ENCODE data around the gene NXPE3.
A peak's percentile ranks its signal among the peaks of the same experiment; 100 is the strongest.
"Not testable (repeated sequence)": the region's sequence is repeated elsewhere in the genome, so short reads cannot be mapped to it uniquely, and the experiment has no call there.

NXPE3 gene

DNA sequence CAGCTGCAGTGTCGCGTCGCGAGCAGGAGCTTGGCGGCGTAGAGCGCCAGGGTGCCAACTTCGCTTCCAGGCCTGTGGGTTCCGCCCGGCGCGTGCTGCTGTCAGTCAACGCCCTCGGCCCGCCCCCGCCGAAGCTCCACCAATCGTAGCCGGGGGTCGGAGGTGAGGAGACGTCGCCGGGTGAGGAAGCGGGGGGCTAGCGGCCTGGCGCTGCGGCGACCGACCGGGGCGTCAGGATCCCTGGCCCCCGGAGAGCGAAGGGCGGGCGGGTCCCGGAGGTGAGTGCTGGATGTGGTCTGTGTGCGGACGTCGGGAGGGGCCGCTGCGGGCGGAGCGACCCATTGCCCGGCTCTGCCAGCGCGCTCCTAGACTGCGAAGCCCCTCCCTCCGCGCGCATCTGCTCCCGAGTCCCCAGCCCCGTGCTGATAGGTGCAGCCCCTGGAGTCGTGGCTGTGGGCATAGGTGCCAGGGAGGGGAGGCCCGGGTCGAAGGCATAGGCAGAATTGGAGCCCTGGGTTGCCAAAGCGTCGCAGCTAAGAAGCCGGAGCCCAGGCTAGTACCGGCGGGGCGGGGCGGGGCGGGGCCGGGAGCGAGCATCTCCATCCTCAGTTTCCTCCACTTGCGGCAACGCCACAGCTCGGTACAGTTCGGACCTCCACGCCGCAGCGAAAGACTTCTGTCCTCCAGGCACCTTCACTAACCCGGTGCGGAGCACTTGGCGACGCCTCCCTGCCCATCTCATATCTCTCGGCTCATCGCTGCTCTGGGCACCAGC is at the start of gene NXPE3:
TSS of gene NXPE3 (plus strand) at position 165 of the 775 bp plus-strand sequence. CDS start 6,386 bp downstream, outside the sequence.
- DNase-seq (ENCODE audit: low read depth in 1 of 2, low spot score in 1 of 2): peak; percentile 89

DNA sequence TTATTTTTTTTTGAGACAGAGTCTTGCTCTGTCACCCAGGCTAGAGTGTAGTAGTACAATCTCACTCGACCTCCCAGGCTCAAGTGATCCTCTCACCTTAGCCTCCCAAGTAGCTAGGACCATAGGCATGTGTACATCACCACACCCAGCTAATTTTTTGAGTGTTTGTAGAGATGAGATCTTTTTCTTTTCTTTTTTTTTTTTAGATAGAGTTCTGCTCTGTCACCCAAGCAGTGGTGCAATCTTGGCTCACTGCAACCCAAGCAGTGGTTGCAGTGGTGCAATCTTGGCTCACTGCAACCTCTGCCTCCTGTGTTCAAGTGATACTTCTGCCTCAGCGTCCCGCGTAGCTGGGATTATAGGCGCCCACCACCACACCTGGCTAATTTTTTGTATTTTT is 49.4 kb upstream of the NXPE3 start:
- no peak for DNase-seq (ENCODE audit: low read depth in 1 of 2, low spot score in 1 of 2)

DNA sequence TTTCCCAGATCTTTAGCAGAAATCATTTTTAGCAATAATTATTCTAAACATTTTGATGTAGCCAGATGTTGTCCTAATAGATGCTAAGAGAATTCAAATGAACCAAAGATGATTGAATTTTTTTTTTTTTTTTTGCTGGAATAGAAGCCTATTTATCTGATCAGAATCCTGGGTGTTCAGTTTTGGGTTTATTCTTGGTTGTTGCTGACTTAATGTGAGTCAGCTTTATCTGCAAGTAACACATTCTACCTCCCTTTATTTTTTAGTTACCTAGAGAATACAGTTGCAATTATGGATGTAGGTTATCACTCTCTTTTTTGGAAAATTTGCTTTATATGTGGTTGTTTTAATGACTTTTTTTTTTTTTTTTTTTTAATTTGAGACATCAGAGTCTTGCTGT is 48.2 kb upstream of the NXPE3 start:
- DNase-seq (ENCODE audit: low read depth in 1 of 2, low spot score in 1 of 2): no peak

DNA sequence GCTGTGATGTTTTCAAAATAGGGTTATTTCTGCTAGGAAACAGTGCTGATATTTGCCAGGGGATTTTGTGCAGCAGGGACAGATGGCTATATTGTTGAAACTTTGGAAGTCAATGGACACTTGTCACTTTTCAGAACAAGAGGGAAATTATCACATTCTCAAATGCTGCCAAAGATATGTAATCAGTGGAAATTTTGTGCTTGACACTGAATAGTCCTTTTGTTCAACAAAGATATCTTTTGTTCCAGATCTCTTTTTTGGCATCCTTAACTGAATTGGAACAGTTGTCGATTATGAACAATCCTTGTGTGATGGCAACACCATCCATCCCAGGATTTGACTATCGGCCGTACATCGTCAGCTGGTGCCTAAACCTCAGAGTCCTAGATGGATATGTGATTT is 46.8 kb upstream of the NXPE3 start:
- no peak for DNase-seq (ENCODE audit: low read depth in 1 of 2, low spot score in 1 of 2)

DNA sequence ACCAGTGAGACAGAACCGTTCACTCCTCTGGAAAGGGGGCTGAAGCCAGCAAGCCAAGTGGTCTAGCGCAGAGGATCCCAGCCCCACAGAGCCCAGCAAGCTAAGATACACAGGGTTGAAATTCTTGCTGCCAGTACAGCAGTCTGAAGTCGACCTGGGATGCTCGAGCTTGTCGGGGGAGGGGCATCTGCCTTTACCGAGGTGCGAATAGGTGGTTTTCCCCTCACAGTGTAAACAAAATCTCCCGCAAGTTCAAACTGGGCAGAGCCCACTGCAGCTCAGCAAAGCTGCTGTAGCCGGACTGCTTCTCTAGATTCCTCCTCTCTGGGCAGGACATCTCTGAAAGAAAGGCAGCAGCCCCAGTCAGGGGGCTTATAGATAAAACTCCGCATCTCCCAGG is 43.2 kb upstream of the NXPE3 start:
- no peak for DNase-seq (ENCODE audit: low read depth in 1 of 2, low spot score in 1 of 2)

DNA sequence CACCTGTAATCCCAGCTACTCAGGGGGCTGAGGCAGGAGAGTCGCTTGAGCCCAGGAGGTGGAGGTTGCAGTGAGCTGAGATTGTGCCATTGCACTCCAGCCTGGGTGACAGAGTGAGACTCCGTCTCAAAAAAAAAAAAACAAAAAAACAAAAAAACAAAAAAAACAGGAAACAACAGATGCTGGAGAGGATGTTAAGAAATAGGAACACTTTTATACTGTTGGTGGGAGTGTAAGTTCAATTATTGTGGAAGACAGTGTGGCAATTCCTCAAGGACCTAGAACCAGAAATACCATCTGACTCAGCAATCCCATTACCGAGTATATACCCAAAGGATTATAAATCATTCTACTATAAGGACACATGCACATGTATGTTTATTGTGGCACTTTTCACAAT is 37.1 kb upstream of the NXPE3 start:
- DNase-seq (ENCODE audit: low read depth in 1 of 2, low spot score in 1 of 2): not testable (repeated sequence)

DNA sequence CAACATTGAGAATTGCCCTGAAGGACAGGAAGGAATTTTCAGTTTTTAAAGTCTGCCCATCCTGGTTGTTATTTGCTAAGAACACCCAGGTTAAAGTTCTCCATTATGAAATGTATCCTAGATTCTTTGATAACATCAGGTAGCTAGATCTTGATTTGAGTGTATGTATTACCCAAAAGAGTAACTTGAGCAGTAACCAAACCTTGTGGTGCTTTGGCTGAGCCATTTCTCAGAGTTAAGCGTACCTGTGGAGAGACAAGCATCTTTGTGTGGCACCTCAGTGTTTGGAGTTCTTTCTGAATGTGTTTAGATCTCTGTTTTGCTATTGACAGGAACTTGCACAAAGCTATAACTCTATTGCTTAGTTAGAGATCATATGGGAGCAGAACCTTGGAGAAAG is 34.2 kb upstream of the NXPE3 start:
- no peak for DNase-seq (ENCODE audit: low read depth in 1 of 2, low spot score in 1 of 2)

DNA sequence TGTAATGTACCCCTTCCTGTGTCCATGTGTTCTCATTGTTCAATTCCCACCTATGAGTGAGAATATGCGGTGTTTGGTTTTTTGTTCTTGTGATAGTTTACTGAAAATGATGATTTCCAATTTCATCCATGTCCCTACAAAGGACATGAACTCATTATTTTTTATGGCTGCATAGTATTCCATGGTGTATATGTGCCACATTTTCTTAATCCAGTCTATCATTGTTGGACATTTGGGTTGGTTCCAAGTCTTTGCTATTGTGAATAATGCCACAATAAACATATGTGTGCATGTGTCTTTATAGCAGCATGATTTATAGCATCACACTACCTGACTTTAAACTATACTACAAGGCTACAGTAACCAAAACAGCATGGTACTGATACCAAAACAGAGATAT is 33.1 kb upstream of the NXPE3 start:
- DNase-seq (ENCODE audit: low read depth in 1 of 2, low spot score in 1 of 2): not testable (repeated sequence)

DNA sequence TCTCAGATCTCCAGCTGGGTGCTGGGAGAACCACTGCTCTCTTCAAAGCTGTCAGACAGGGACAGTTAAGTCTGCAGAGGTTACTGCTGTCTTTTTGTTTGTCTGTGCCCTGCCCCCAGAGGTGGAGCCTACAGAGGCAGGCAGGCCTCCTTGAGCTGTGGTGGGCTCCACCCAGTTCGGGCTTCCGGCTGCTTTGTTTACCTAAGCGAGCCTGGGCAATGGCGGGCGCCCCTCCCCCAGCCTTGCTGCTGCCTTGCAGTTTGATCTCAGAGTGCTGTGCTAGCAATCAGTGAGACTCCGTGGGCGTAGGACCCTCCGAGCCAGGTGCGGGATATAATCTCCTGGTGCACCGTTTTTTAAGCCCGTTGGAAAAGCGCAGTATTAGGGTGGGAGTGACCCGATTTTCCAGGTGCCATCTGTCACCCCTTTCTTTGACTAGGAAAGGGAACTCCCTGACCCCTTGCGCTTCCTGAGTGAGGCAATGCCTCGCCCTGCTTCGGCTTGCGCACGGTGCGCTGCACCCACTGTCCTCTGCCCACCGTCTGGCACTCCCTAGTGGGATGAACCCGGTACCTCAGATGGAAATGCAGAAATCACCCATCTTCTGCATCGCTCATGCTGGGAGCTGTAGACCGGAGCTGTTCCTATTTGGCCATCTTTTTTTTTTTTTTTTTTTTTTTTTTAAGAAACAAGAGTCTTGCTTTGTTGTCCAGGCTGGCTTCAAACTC is 25.5 kb upstream of the NXPE3 start:
- peak in 1 of 2 donors; percentile 17 for DNase-seq (ENCODE audit: low read depth in 1 of 2, low spot score in 1 of 2)

DNA sequence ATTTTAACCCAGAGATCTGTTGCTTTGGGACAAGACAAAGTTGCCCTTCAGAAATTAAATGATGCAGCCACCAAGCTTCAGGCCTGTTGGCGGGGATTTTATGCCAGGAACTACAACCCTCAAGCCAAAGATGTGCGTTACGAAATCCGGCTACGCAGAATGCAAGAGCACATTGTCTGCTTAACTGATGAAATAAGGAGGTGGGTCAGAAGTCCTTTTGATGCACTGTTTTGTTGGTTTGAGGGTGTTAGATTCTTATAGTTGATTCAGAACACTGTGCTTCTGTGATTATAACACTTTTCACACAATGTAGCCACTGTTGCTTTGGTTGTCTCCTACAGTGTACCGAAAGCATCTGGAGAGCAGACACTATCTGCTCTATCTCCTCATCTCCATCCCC is 20.8 kb upstream of the NXPE3 start:
- DNase-seq (ENCODE audit: low read depth in 1 of 2, low spot score in 1 of 2): no peak

DNA sequence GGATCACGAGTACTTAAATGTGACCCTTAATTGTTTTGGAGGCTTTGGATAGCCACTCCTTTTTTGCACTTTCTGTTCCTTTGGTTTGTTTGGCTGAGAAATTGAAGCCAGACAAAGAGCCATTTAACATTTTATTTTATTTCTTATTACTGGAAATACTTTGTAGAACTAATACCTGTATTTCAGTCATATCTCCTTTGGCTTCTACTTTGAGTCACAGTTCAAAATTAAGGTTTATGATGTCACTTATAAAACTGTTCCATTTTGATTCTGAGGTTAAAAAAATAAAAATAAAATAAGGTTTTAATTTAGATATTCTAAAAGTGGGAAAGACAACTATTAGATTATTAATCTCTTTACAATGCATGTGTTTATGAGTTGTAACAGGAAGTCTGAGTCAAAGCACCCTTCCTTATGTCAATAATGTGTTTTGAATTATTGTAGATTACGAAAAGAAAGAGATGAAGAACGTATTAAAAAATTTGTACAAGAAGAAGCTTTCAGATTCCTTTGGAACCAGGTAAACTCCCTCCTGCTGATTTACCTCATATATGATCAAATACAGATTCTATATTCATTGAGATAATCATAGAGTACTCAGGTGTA is 16.9 kb upstream of the NXPE3 start:
- no peak for DNase-seq (ENCODE audit: low read depth in 1 of 2, low spot score in 1 of 2)

DNA sequence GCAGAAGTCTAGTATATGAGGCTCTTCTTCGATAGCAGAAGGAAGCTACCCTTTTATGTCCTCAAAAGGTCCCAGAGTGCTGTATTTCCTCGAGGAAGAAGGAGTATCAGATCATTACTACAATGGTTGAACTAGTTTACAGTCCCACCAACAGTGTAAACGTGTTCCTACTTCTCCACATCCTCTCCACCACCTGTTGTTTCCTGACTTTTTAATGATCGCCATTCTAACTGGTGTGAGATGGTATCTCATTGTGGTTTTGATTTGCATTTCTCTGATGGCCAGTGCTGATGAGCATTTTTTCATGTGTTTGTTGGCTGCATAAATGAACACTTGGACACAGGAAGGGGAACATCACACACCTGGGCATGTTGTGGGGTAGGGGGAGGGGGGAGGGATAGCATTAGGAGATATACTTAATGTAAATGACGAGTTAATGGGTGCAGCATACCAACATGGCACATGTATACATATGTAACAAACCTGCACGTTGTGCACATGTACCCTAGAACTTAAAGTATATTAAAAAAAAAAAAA is 1.2 kb upstream of the NXPE3 start:
- not testable (repeated sequence) for DNase-seq (ENCODE audit: low read depth in 1 of 2, low spot score in 1 of 2)

DNA sequence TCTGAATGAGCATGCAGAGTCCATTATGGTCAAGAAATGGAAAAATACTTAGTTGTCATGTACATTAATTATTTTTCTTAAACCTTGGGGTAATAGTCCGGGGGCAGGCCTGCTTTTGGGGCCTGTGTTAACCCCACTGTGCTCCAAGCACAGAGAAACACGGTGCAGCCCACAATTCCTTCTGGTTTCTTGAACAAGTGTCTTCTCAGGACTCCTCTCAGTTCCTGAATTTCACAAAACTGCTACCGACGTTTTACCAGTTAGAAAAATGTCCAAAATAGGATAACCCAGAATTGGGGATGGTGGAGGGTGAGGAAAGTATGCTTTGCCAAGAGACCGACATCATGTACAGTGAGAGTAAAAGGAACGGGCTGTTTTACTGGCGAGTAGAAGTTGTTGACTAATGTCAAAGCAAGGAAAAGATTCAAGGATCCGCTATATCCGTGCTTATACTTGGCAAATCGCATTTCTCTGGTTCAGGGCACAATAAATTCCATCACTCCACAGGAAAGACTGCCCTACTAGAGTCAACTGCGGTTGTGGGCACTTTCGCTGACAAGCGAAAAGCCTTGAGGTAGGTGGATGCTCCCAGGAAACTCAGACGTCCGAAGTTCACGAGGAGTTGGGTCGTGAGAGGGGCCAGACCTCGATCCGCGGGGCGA is 495 bp upstream of the NXPE3 start:
- no peak for DNase-seq (ENCODE audit: low read depth in 1 of 2, low spot score in 1 of 2)

DNA sequence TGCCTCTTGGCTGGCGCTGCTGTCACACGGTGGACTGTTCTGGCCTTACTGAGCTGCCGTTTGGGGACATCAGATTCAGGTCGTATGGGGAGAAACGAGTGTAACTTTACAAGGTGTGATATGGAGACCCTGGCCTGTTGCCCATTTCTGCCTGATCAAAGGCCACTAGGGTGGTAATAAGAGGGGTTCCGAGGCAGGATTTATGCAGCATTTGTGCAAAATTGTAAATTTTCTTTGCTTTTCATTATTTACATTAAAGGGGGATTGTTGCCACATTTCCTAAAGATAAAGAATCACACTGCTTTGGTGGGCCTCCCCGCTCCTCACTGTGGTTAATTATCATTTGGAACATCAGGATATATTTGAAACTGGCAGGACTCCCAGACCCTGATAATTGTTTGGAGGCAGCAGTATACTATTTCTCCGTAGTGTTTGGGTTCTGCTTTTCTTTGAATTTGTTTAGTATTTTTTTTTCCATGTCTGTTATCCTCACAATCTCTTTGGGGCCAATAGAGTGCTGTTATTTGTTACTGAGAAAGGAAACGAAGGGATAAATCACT is 891 bp downstream of the NXPE3 start:
- DNase-seq (ENCODE audit: low read depth in 1 of 2, low spot score in 1 of 2): no peak

DNA sequence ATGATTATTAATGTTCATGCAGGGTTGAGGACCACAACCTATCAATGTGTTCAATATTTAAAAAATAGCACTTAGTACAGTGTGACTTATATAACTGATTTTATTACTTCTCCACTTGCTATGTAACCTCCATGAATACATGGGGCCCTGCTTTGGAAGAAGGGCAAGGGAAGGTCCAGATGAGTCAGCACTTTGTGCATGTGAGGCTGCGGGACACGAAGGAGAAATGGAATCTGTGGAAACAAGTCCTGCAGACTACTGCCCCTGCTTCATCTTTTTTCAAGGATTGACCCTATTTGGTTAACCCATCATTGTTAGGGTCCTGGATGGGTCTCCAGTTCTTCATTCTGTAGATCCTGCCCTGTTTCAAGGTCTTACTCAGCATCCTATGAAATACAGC is 1.6 kb downstream of the NXPE3 start:
- no peak for DNase-seq (ENCODE audit: low read depth in 1 of 2, low spot score in 1 of 2)

DNA sequence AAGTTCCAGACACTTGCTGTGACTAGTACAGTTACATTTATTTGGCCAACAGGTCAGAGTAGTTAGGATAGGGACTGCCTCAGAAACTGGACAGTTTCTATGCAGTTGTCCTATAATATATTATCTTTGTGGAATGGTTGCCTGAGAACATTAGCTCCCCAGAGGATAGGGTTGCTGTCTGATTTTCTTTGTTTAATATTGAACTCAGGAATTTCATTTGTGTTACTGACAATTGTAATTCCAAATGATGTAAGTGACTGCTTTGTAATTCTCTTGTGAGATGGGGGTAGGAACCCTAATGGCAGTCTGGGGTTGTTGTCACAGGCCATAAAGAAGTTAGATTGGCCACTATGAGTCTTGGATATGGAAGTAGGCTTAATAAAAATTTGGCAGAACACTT is 2.2 kb downstream of the NXPE3 start:
- no peak for DNase-seq (ENCODE audit: low read depth in 1 of 2, low spot score in 1 of 2)

DNA sequence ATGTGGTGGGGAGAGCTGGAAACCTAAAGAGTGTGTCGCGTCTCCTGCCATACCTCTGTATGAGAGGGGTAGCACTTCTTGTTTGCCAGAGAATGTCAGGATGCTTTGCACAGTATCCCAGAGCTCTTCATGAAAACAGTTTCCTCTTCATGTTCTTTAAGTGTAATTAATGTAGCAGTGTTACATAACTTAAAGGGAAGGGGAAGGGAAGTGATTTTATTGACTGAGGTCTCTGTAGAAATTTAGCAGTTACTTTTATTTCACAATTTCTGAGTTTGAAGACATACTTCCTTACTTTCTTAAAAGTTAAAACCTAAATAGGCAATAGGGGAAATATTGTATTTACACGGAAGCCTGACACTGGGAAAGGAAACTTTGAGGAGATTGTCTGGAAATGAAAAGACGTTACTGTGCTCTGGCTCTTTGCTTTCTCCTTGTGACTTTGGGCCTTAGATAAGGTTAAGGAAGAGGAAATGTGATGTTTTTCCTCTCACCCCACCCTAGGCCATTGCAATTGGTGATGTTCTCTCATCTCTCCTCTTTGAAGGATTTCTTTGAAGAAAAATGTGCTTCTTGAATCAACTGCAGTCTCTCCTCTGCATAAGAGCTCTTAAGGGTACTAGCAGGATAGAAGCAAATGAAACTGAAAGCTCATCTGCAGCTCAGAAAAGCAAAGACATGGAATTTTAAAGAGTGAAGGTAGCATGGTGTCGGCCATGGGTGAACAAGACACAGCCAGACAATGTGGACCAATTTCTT is 6.0 kb downstream of the NXPE3 start:
- no peak for DNase-seq (ENCODE audit: low read depth in 1 of 2, low spot score in 1 of 2)

DNA sequence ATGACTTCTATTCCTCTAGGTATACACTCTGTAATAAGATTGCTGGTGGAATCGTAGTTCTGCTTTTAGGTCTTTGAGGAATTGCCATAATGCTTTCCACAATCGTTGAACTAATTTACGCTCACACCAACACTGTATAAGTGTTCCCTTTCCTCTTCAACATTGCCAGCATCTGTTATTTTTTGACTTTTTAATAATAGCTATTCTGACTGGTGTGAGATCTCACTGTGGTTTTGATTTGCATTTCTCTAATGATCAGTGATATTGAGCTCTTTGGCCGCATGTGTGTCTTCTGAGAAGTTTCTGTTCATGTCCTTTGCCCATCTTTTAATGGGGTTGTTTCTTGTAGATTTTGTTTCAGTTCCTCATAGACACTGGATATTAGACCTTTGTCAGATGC is 12.8 kb downstream of the NXPE3 start:
- no peak for DNase-seq (ENCODE audit: low read depth in 1 of 2, low spot score in 1 of 2)

DNA sequence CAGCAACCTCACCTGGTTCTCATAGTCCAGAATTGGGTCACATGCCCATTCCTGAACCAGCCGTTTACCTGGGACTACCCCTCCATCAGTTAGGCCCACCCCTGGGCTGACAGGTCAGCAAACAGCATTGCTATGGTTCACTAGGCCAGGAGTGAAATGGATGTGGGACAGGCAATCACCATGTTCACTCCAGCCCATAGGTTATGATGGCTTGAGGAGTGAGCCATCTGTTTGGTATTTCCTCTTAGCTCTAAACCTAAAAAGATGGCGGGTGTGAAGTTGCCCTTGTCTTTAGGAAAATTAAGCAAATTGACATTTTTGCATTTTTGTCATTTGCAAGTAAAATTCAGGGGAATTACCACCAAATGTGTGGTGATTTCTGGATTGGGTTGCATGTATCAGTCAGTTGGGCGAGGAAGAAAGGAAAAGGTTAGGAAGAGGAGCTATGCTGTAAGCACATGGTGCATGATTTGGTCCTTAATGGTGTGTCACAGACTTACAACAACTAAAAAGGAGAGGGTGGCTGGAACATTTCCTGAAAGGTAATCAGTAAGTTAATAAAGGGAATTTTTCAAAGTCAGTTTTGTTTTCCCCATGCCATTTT is 17.2 kb downstream of the NXPE3 start:
- DNase-seq (ENCODE audit: low read depth in 1 of 2, low spot score in 1 of 2): no peak

DNA sequence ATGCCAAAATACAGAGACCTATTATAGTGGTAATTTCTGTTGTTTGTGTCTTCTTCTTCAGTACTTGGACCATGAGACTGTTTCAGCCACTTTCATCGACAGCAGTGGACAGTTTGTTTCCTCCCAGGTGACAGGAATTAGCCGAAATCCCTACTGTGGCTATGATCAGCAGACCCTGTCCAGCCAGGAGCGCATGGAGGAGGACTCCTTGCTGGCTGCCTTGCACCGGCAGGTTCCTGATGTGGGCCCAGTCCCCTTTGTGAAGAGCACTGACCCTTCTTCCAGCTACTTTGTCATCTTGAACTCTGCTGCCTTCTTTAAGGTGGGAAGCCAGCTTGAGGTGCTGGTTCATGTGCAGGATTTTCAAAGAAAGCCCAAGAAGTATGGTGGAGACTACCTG is 22.2 kb downstream of the NXPE3 start:
- DNase-seq (ENCODE audit: low read depth in 1 of 2, low spot score in 1 of 2): no peak
